Upper lobe of left lung (tissue), 4 donors: ENCODE results near the gene PHF21A.

Experiments
- POLR2A ChIP-seq, 4 donors: fragments of 450-650 bp; IDR thresholded peaks; one replicate each; pipeline ENCODE4 v1.5.1; 2016 to 2017; ENCODE audit warnings: antibody characterized with exemption in 4 of 4, mild to moderate bottlenecking in 2 of 4
- TF ChIP-seq, protein P1 (sequence below), 6 experiments: fragments of 450-650 bp in 4 of 6; fragments of 200-600 bp in 2 of 6; sonication (generic) in 2 of 6; IDR thresholded peaks; one replicate each; pipeline ENCODE4 v1.5.1; 2016 to 2019; ENCODE audit warnings: antibody characterized with exemption in 6 of 6

DNA sequence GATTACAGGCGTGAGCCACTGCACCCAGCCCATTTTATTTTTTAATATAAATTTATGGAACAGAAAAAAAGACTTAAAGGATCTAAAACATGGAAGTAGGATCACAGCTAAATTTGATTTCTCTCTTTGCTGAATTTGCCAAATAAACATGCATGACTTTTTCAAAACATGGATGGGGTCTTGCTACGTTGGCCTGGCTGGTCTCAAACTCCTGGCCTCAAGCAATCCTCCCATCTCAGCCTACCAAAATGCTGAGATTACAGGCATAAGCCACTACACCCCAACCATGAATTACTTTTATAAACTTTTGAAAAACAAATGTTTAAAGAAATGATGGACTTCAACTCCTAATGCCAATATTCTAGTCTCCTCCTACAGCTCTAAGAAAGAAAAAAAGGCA, 61.2 kb downstream of the PHF21A start:
- no peak for TF ChIP-seq POLR2A (IDR thresholded peaks at IDR 0.05)
- TF ChIP-seq, protein P1, sequence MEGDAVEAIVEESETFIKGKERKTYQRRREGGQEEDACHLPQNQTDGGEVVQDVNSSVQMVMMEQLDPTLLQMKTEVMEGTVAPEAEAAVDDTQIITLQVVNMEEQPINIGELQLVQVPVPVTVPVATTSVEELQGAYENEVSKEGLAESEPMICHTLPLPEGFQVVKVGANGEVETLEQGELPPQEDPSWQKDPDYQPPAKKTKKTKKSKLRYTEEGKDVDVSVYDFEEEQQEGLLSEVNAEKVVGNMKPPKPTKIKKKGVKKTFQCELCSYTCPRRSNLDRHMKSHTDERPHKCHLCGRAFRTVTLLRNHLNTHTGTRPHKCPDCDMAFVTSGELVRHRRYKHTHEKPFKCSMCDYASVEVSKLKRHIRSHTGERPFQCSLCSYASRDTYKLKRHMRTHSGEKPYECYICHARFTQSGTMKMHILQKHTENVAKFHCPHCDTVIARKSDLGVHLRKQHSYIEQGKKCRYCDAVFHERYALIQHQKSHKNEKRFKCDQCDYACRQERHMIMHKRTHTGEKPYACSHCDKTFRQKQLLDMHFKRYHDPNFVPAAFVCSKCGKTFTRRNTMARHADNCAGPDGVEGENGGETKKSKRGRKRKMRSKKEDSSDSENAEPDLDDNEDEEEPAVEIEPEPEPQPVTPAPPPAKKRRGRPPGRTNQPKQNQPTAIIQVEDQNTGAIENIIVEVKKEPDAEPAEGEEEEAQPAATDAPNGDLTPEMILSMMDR (IDR thresholded peaks at IDR 0.05), result no peak
